B cell (primary cell): ENCODE results near the gene MCHR2.

Experiments
- CTCF ChIP-seq: fragments of 200-600 bp; IDR thresholded peaks from one replicate; pipeline ENCODE4 v1.8.0; 2022; ENCODE audit warnings: antibody characterized with exemption, mild to moderate bottlenecking
- EZH2 ChIP-seq: IDR thresholded peaks from 2 replicates; pipeline ENCODE4 v1.6.1; 2012; ENCODE audit warnings: borderline replicate concordance, low read depth, mild to moderate bottlenecking, moderate library complexity, low read length; ENCODE audit not compliant: insufficient read depth, poor library complexity, severe bottlenecking

- TF ChIP-seq CTCF, result no peak
- TF ChIP-seq EZH2, result no peak
These were observed 53.4 kb downstream of the MCHR2 start for GRCh38 chr6:99940582-99940981.
